Esophagus muscularis mucosa (tissue), 3 donors: ENCODE data around the gene DMXL2.

Experiments used
- POLR2A ChIP-seq: fragments of 450-650 bp; IDR thresholded peaks from one replicate; pipeline ENCODE4 v1.6.1; 2017; ENCODE audit warnings: antibody characterized with exemption, moderate library complexity, mild to moderate bottlenecking, low read depth
- TF ChIP-seq, protein P1 (sequence below), 3 experiments: fragments of 200-600 bp in 2 of 3; fragments of 450-650 bp in 1 of 3; sonication (generic) in 2 of 3; IDR thresholded peaks; one replicate each; pipeline ENCODE4 v1.5.1; 2017 to 2019; ENCODE audit warnings: antibody characterized with exemption in 3 of 3, mild to moderate bottlenecking in 2 of 3, moderate library complexity in 1 of 3

DNA sequence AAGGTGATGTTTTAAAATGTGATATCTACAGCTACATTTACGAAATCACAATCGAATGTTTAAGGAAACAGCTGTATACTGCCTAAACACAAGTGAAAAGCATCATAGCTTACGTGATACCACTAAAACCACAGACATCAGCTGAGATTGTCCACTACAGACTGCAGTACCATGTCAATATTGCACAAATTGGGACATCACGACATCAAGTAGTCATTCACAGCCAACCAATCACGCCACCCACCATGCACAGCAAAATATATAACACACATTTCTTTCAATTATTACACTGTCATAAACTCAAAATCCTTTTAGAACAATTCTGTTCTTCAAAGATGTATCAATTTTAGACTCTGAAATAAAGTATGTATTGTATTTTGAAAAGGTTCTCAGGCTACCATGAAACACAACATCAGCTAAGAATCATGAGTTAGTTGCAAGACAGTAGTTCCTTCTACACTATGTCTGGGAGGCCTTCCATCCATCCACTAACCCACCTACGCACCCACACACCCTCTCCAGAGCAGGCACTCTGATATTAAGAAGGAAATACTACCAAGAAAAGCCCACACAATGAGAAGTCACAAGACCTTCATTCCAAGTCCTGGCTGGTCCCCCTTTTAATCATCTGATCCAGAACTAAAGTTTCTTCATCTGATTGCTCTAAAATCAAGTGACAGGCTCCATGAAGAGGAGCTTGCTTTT is 3.1 kb downstream of the DMXL2 start:
- TF ChIP-seq, protein P1, sequence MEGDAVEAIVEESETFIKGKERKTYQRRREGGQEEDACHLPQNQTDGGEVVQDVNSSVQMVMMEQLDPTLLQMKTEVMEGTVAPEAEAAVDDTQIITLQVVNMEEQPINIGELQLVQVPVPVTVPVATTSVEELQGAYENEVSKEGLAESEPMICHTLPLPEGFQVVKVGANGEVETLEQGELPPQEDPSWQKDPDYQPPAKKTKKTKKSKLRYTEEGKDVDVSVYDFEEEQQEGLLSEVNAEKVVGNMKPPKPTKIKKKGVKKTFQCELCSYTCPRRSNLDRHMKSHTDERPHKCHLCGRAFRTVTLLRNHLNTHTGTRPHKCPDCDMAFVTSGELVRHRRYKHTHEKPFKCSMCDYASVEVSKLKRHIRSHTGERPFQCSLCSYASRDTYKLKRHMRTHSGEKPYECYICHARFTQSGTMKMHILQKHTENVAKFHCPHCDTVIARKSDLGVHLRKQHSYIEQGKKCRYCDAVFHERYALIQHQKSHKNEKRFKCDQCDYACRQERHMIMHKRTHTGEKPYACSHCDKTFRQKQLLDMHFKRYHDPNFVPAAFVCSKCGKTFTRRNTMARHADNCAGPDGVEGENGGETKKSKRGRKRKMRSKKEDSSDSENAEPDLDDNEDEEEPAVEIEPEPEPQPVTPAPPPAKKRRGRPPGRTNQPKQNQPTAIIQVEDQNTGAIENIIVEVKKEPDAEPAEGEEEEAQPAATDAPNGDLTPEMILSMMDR (IDR thresholded peaks at IDR 0.05), result no peak
- no peak for TF ChIP-seq POLR2A
